Measurements from ENCODE around the gene SLC12A4.

GRCh38 chr16:68000450-68000849 lies 32.0 kb upstream of the SLC12A4 start:
- TF ChIP-seq EZH2phosphoT487 (conservative IDR thresholded peaks at IDR 0.05; ENCODE audit: low read length), result no peak
- TF ChIP-seq CTCF (IDR thresholded peaks at IDR 0.05; ENCODE audit: insufficient read depth, low read length, poor library complexity, severe bottlenecking), result no peak

Data from SU-DHL-6 (cell line).